Panc1 (cell line): Measurements from ENCODE around the gene UVSSA. TPM values are rescaled to one million over a fixed set of nuclear protein-coding genes. Genes with fewer than 3 reads are reported as not detected.

ENCODE experiments used
- ATAC-seq: fragments of 200-7000 bp; cut with Tn5 transposase; 2 replicates; pipeline ENCODE4 v1.9.1; 2020; ENCODE audit warnings: mild to moderate bottlenecking, moderate library complexity
- BruUV-seq: library from RNA; stranded (reverse); fragments of 400-500 nt; replicated peaks from 2 replicates; lab custom pipeline; 2021; lab: Mats Ljungman, UMichigan
- CTCF ChIA-PET: fragments of 300-600 bp; sonication (Branson Sonifier 250); formaldehyde crosslinking; loops from one replicate; lab custom pipeline; 2022; ENCODE audit warnings: antibody characterized with exemption; lab: Charles Lee
- POLR2A ChIA-PET: fragments of 300-600 bp; sonication (Branson Sonifier 250); formaldehyde crosslinking; loops from one replicate; lab custom pipeline; 2022; ENCODE audit warnings: antibody characterized with exemption; lab: Charles Lee
- DNase-seq: peaks from one replicate; pipeline ENCODE4 v3.0.0-alpha.2; 2010; ENCODE audit warnings: low read depth, low spot score
- H3K27ac ChIP-seq: 2 replicates; pipeline ENCODE4 v1.5.1; 2011; ENCODE audit warnings: mild to moderate bottlenecking, low read length, inconsistent platforms
- H3K27me3 ChIP-seq: fragments of 200-500 bp; sonication (Bioruptor generic); 2 replicates; pipeline ENCODE4 v1.6.0; 2014; ENCODE audit warnings: low read length, inconsistent platforms; ENCODE audit not compliant: control insufficient read depth, insufficient read depth
- H3K36me3 ChIP-seq: fragments of 200-500 bp; sonication (Bioruptor generic); 2 replicates; pipeline ENCODE4 v1.5.1; 2014; ENCODE audit warnings: inconsistent platforms, mild to moderate bottlenecking, low read length, moderate library complexity; ENCODE audit not compliant: control insufficient read depth, insufficient read depth
- H3K4me1 ChIP-seq: 2 replicates; pipeline ENCODE4 v1.5.1; 2011; ENCODE audit warnings: inconsistent platforms, mild to moderate bottlenecking, low read length, moderate library complexity; ENCODE audit not compliant: control insufficient read depth, insufficient read depth
- H3K4me3 ChIP-seq, 2 experiments: 2 replicates each; pipeline ENCODE4 v1.5.1; 2011 to 2012; ENCODE audit warnings: low read depth in 2 of 2, low read length in 2 of 2, mild to moderate bottlenecking in 2 of 2, inconsistent platforms in 1 of 2, moderate library complexity in 1 of 2
- H3K9me3 ChIP-seq: fragments of 200-500 bp; sonication (Bioruptor generic); 2 replicates; pipeline ENCODE4 v1.5.1; 2014; ENCODE audit warnings: low read depth, mild to moderate bottlenecking, inconsistent platforms, low read length, moderate library complexity; ENCODE audit not compliant: control insufficient read depth, insufficient read depth
- POLR2AphosphoS5 ChIP-seq: IDR thresholded peaks from 2 replicates; pipeline ENCODE4 v1.6.1; 2012; ENCODE audit warnings: mild to moderate bottlenecking, low read depth, low read length, moderate library complexity
- REST ChIP-seq, 2 experiments: IDR thresholded peaks; 2 replicates each; pipeline ENCODE4 v1.6.1; 2011 to 2012; ENCODE audit warnings: low read depth in 2 of 2, control low read depth in 1 of 2, low read length in 1 of 2, mild to moderate bottlenecking in 1 of 2, moderate library complexity in 1 of 2; ENCODE audit not compliant: insufficient read depth in 1 of 2
- SIN3A ChIP-seq: IDR thresholded peaks from 2 replicates; pipeline ENCODE4 v1.6.1; 2012; ENCODE audit warnings: low read depth, mild to moderate bottlenecking, low read length, moderate library complexity, borderline replicate concordance; ENCODE audit not compliant: insufficient read depth
- TCF7L2 ChIP-seq: IDR thresholded peaks from 2 replicates; pipeline ENCODE4 v1.6.1; 2011; ENCODE audit warnings: mild to moderate bottlenecking, low read depth, low read length, inconsistent platforms
- in situ Hi-C: cut with HindIII; loops from 2 replicates; pipeline ENCODE4 v1.10.0; 2016; ENCODE audit warnings: low sequenced_read_pairs, low pct_unique_long_range_greater_than_20kb
- intact Hi-C: fragments of 100-400 bp; cut with micrococcal nuclease; formaldehyde crosslinking; loops from one replicate; pipeline ENCODE4 v1.10.0; 2022; ENCODE audit not compliant: unreplicated experiment
- total RNA-seq: library from RNA; stranded (reverse); gene quantifications from one replicate; pipeline ENCODE4 v1.2.1, GENCODE V29; 2021; ENCODE audit not compliant: unreplicated experiment
- TF ChIP-seq, protein P1 (sequence below): fragments of 450-650 bp; IDR thresholded peaks from 2 replicates; pipeline ENCODE4 v1.5.1; 2017; ENCODE audit warnings: mild to moderate bottlenecking

The UVSSA gene
- total RNA-seq, 1 experiment from 2014 or later = 23.4 TPM

- no peaks in the 10 kb centered on the region for H3K36me3 ChIP-seq
- H3K27ac ChIP-seq = no peak overlapping the region
- TF ChIP-seq TCF7L2 (no peak), REST (IDR thresholded peaks at IDR 0.05; ENCODE audit: insufficient read depth in 1 of 2, low read depth in 2 of 2, low read length in 1 of 2) (no peak), POLR2AphosphoS5 (no peak), SIN3A (no peak)
- TF ChIP-seq, protein P1, sequence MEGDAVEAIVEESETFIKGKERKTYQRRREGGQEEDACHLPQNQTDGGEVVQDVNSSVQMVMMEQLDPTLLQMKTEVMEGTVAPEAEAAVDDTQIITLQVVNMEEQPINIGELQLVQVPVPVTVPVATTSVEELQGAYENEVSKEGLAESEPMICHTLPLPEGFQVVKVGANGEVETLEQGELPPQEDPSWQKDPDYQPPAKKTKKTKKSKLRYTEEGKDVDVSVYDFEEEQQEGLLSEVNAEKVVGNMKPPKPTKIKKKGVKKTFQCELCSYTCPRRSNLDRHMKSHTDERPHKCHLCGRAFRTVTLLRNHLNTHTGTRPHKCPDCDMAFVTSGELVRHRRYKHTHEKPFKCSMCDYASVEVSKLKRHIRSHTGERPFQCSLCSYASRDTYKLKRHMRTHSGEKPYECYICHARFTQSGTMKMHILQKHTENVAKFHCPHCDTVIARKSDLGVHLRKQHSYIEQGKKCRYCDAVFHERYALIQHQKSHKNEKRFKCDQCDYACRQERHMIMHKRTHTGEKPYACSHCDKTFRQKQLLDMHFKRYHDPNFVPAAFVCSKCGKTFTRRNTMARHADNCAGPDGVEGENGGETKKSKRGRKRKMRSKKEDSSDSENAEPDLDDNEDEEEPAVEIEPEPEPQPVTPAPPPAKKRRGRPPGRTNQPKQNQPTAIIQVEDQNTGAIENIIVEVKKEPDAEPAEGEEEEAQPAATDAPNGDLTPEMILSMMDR = no peak
- H3K9me3 ChIP-seq = no peaks in the 10 kb centered on the region
- ATAC-seq (no peak), DNase-seq (no peak)
- in situ Hi-C loops = no loop called here
- no peak overlapping the region for H3K4me3 ChIP-seq
- H3K4me1 ChIP-seq = no peaks in the 10 kb centered on the region
- POLR2A ChIA-PET = no interaction called here
- BruUV-seq = no TSS peak
- intact Hi-C loops = no loop called here
- H3K27me3 ChIP-seq = no peaks in the 10 kb centered on the region
- CTCF ChIA-PET = interaction anchor here (0.6 kb wide), 1 partner anchor 297 kb away, joined by 6 read pairs; no protein-coding TSS in a partner anchor
These were observed 49.9 kb downstream of the UVSSA start for GRCh38 chr4:1396806-1397455.

DNA sequence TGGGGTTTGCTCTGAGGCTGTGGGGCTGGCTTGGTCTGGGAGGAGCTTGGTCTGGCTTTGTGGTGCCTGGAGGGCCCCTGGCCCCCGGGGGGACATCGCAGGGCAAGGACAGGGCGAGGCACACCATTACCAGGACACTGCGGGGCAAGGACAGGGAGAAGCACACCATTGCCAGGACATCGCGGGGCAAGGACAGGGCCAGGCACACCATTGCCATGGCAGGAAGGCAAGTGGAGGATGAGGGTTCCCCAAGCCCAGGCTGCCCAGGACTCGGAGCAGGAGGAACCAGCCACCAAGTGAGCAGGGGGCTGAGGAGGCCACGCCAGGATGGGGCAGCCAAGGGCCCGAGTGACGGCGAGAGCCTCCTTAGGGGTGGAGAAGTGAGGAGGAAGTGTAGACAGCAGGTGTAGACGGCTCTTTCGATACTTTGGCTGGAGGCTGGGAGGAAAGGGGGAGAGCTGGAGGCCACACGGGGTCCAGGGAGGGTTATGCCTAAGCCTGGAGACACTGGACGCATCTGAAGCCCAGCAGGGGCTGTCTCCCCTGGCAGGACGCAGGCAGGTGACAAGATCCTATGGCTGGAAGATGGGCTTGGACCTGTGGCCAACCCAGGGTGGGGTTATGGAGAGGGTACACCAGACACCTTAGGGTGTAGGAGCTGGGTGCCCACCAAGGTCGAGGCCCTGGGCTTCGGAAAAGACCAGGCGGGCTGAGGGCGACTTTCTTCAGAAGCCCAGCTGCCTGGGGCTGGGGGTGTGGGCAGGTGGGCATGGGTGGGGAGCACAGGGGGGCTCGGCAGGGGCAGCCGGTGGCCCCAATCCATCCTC, 51.9 kb downstream of the UVSSA start:
- Histone ChIP-seq H3K4me3 (no peak overlapping the region), H3K27ac (no peak overlapping the region), H3K9me3 (no peaks in the 10 kb centered on the region), H3K27me3 (no peaks in the 10 kb centered on the region), H3K36me3 (no peaks in the 10 kb centered on the region), H3K4me1 (no peaks in the 10 kb centered on the region)
- ChIA-PET CTCF (no interaction called here), POLR2A (no interaction called here)
- no peak for TF ChIP-seq SIN3A
- DNase-seq (no peak), ATAC-seq (no peak)
- intact Hi-C loops (no loop called here), in situ Hi-C loops (no loop called here)
- BruUV-seq = no TSS peak
